Brain pericyte (primary cell): ENCODE measurements around the gene SCN11A.
"Not testable (repeated sequence)": the region's sequence is repeated elsewhere in the genome, so short reads cannot be mapped to it uniquely, and the experiment has no call there.

Experiments used
- DNase-seq: peaks from one replicate; pipeline ENCODE4 v3.0.0-alpha.2; 2012; ENCODE audit warnings: low read depth, low spot score

The SCN11A gene

DNA sequence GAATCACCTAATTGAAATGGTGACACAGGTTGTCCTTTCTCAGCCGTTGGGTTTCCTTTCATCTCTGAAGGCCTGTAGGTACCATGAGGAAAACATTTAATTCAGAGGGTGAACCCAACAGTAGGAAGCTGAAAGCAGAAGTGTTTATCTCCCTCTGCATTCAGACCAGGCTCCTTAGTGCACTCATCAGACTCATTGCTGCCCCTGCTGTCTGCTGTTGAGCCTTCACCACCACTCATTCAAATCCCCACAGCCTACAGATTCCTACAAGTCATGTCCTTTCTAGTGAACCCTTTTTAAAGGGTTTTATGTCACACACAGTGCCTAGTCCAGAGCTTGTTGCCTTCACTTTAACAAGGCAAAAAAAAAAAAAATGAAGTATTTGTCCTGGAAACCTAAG is 13.5 kb upstream of the SCN11A start:
- DNase-seq, result no peak

- DNase-seq, result no peak
These were observed 12.9 kb upstream of the SCN11A start for GRCh38 chr3:39064646-39065045.

DNA sequence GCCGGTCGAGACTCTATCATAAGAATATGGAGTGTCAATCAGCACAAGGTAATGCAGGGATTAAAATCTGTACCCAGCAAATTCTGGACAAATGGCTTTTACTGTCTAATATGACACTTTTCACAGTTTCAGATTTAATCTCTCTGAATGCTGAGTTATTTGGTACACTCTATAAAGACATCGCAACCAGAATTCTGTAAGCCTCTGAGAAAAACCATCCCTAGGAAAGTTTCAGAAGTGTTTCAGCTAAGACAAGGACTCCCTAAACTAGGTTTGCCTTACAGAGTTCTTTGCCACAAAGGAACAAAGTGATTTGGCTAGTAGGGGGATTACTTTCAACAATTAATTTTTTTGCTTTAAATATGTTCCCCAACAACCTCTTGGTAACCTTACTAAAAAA is 11.4 kb upstream of the SCN11A start:
- DNase-seq, result no peak

DNA sequence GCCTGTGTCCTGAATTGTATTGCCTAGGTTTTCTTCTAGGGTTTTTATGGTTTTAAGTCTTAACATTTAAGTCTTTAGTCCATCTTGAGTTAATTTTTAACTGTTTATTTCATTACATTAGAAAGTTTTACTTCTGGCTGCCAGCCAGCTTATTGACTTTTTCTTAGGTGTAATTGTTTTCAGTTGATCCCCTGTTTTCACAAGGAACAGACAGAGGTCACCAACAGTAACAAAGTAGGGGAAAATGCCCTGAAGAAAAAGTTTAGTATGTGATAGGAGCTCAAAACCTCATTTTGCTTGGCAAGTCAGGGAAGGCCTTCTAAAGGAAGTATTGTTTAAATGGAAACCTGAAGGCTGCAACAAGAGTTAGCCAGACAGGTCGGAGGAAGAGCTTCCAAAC is 10.4 kb upstream of the SCN11A start:
- no peak for DNase-seq

DNA sequence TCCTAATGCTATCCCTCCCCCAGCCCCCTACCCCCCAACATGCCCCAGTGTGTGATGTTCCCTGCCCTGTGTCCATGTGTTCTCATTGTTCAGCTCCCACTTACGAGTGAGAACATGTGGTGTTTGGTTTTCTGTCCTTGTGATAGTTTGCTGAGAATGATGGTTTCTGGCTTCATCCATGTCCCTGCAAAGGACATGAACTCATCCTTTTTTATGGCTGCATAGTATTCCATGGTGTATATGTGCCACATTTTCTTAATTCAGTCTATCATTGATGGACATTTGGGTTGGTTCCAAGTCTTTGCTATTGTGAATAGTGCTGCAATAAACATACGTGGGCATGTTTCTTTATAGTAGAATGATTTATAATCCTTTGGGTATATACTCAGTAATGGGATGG is 9.5 kb upstream of the SCN11A start:
- not testable (repeated sequence) for DNase-seq

DNA sequence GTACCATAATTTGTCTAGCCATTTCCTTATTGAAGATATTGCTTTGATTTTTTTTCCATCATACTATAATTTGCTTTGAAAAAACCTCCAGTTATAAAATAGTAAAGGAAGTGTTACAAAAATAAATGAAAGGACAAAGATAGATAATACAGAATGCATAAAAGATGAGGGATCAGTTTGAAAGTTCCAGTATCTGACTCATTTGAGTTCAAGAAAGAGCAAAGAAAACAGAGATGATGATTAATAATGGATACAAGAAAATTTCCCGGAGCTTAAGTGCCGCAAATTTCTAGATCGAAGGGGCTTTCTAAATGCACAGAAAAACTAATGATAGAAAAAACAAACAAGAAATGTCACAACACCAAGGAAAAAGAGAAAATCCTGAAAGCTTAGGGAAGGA is 4.4 kb upstream of the SCN11A start:
- no peak for DNase-seq

DNA sequence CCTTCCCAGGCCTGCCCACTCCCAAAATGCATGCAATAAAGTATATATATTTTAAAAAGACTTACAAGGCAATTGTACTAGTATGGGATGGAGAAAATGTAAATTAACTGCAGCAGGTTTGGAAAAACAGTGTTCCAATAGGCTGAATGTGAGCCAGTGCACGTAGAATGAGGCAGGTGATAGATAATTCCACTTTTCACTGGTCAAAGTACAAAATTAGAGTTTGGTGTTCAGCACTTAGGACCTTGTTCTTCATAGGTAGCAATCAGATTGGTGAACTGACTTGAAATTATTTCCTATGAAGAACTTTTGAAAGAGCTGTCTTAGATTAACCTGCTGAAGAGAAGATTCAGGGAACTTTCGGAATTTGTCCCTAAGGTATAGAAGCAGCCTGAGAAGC is 2.0 kb upstream of the SCN11A start:
- DNase-seq, result no peak

DNA sequence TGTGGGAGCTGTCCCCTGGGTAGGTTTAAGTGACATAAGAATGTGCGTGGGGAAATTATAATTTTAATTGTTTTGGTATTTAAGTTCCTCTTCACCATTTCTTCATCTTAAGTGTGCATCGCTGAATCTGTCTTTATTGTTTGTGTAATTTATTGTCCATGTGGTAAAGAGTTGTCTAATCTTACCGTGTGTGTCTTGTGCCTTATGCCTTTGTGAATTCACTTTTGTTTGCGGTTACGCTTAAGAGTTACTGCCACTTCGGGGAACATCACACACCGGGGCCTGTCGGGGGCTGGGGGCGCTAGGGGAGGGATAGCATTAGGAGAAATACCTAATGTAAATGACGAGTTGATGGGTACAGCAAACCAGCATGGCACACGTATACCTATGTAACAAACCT is 839 bp upstream of the SCN11A start:
- DNase-seq, result no peak

GRCh38 chr3:39050029-39050428 is 1.7 kb downstream of the SCN11A start:
- no peak for DNase-seq

DNA sequence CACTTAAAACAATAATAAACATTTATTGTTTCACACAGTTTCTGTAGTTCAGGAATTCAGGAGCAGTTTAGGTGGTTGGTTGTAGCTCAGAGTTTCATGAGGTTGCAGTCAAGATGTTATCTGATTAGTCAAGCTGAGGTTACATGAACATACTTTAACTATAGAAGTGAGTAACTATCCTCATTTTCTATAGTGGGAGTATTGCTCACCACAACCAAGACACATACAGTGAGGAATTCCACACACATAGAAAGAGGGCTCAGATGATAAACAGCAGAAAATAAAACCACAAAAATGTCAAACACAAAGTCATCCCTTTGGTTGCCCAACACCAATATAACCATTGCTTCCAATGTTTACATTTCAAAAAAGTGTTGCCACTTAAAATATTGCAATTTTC is 13.6 kb downstream of the SCN11A start:
- no peak for DNase-seq

DNA sequence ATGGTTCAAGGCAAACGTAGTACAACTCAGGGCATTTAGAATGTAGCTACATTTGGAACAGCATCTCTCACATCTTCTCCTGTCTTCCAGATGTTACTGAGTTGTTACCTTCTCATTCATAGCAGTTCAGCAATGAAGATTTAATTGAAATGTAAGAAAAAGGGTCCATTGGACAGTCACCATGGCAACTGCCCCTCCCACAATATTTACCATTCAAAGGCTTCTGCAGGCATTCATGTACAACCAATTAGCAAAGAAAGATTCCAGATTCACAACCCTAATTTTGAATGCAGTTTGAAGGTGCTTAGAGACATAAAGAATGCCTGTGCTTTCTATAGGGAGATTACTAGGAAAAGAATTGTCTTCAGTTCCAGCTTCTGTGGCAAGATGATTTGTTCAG is 22.2 kb downstream of the SCN11A start:
- DNase-seq, result no peak

DNA sequence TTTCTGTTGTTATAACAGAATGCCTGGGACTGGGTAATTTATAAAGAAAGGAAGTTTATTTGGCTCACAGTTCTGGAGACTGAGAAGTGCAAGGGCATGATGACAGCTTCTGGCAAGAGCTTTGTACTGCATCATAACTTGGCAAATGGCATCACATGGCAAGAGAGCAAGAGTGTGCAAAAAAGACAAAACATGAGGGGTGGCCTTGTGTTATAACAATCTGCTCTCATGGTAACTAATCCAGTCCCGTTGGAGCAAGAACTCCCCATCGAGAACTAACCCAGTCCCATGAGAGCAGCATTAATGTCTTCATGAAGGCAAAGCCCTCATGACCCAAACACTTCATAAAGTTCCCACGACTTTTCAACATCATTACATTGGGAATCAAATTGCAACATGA is 23.2 kb downstream of the SCN11A start:
- DNase-seq, result no peak

GRCh38 chr3:39025222-39025970 is 26.3 kb downstream of the SCN11A start:
- no peak for DNase-seq

DNA sequence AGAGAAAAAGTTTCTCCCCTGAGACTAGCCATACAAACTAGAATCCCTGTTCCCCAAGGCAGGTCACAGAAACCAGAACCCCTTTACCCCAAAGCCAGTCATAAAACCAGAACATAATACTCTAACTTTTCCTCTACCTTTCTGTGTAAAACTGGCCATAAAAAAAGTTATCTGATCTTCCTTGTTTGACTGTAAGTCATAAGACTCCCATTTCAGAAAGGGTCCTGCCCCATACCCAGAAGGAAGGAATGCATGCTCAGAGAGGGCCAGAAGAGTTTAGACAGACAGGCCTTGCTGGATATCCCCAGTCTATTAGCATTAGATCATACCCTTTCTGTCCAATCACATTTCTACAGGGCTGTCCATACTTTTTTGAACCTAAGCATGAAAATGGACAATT is 27.2 kb downstream of the SCN11A start:
- no peak for DNase-seq

DNA sequence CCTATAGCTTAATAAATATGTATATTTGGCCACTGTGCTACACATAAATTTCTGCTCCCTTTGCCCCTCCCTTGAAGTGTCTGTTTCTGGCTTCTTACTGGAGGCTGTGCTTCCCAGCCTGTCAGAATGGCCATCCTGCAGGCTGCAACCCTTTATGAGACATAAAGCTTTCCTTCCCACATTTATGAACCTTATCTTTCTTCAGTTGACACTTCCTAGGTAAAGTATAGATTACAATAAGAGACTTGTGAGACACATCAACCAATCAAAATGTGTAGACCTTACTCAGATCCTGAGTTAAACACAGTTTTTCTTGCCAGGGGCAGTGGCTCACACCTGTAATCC is 29.5 kb downstream of the SCN11A start:
- no peak for DNase-seq

DNA sequence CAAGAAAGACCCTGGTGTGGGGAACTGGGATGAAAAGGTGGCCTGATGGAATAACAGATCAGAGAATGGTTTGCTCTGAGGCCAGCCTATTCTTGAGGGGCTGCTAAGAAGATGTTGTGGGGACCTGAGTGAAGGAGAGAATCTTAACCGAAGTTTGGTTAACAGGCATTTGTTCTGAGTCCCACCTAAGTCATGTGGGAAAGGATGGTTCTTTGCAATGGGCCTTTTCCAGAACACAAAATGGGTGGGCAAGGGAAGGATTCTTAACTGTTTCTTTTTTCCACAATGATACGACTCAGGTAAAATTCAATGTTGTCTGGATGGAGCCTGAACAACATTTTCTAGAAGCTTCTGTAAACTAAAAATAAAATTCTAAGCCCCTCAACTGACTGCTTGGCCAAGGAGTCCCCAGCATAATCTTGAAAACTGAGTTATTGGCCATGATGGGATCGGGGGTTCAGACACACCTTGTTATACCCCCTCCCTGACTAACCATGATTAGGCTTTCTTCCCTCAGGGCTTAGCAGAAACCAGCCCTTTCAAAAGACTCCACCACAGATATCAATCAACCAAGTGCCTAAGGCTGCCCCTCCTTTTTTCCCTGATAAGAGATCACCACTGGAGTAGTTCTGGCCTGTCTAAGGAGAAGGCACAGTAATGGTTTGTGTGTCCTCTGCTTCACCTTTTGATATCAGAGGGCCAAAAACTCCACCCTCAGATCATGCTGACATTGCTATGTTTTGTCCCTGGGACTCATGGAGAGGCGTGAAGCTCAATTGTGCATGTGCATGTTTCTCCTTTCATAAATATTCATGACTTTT is 30.1 kb downstream of the SCN11A start:
- no peak for DNase-seq

- no peak for DNase-seq
These were observed 30.7 kb downstream of the SCN11A start for GRCh38 chr3:39021029-39021428.

GRCh38 chr3:39019299-39019698 is 32.4 kb downstream of the SCN11A start:
- DNase-seq, result no peak

GRCh38 chr3:39015418-39015817 is 36.3 kb downstream of the SCN11A start:
- no peak for DNase-seq

DNA sequence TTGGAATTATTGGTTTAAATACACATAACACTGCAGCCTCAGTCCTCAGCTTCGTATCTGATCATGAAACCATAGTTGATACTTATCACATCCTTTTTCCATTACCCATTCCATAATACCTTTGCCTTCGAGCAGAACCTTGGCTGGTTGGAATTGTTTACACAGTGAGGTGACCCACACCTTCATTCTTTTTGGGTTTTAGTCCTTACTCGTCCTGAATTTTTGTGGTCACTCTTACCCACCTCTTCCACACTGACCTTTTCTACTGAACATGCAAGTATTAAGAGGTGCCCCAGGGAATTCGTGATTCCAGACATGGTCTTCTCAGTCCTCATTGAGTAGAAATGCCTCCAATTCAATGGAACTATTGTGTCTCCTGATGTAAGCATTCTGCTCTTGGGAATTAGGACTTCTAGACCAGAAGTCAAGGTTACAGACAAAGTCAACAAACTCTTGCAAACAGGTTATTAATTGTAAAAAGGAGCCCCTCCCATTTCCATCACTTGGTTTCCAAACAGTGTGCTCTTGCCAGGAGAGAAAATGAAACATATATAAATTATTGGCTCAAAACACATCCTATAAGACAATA is 37.7 kb downstream of the SCN11A start:
- DNase-seq, result no peak

DNA sequence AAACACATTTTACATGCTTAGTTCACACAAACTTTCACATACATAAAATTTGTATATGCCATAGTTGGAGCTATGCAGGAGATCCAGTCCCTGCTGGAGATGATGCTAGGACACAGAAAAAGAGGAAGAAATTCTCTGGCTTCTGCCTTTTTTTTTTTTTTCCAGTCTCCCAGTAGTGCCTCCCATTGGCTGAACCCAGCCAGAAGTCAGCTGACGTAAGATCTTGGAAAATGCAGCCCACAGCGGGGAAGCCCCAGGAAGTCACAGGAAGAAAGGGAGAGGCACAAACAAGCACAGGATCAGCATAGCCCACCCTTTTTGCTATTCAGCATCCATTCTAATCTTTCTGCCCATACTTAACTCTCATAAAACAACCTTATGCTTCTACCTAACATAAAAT is 38.5 kb downstream of the SCN11A start:
- no peak for DNase-seq

DNA sequence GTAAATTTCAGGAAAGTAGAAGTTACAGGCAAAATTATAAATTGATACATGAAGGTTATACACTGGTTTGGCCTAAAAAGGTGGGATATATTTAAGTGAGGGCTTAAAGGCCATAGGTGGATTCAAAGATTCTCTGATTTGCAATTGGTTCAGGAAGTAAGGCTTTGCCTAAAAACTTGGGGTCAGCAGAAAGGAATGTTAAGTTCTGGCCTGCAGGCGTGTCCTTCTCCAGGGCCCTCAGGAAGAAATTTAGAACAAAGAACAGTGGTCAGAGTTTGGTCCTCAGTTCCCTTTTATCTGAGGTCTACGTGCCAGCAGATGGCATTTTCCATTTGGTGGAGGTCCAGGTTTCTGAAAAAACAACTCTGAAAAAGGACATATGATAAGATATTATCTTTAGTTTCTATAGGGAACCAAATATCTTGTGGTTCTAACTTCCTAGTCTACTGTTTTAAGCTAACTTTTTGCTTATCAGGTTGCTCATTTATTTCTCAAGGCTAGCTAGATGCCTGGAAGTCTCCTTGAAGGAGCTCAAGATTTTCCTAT is 40.5 kb downstream of the SCN11A start:
- no peak for DNase-seq

GRCh38 chr3:39005295-39005694 is 46.4 kb downstream of the SCN11A start:
- DNase-seq, result no peak
